B cell (primary cell): ENCODE data around the gene ZNF346. TPM values are rescaled to one million over a fixed set of nuclear protein-coding genes. Genes with fewer than 3 reads are reported as not detected.

ENCODE experiments used
- ATAC-seq: fragments of 200-7000 bp; cut with Tn5 transposase; one replicate; pipeline ENCODE4 v1.10.0; 2021; ENCODE audit warnings: low read depth, mild to moderate bottlenecking, moderate number of reproducible peaks, moderate library complexity
- CTCF ChIA-PET: fragments of 350-600 bp; sonication (Branson Sonifier 250); formaldehyde crosslinking; loops from one replicate; lab custom pipeline; 2021; ENCODE audit warnings: antibody characterized with exemption, inconsistent platforms; lab: Charles Lee
- POLR2A ChIA-PET: fragments of 350-600 bp; sonication (Branson Sonifier 250); formaldehyde crosslinking; loops from one replicate; lab custom pipeline; 2021; ENCODE audit warnings: antibody characterized with exemption; lab: Charles Lee
- DNase-seq: peaks from one replicate; pipeline ENCODE4 v3.0.0; 2013
- H2AFZ ChIP-seq: 2 replicates; pipeline ENCODE4 v1.6.1; 2012; ENCODE audit warnings: mild to moderate bottlenecking, low read depth, low read length; ENCODE audit not compliant: insufficient read depth, poor library complexity, severe bottlenecking
- H3K27ac ChIP-seq, 2 donors: 1 replicate in 1 of 2; 2 replicates in 1 of 2; pipeline ENCODE4 v1.5.1; 2012 to 2013; ENCODE audit warnings: low read length in 2 of 2, mild to moderate bottlenecking in 2 of 2, moderate library complexity in 1 of 2
- H3K27me3 ChIP-seq, 4 experiments: fragments of 200-600 bp in 1 of 4; sonication (generic) in 1 of 4; replicated peaks in 1 of 4; 1 replicate in 2 of 4; 2 replicates in 2 of 4; pipeline versions ENCODE4 v1.6.1 to v1.7.0; 2013 to 2016; ENCODE audit warnings: low read length in 3 of 4, mild to moderate bottlenecking in 2 of 4, mixed read lengths in 1 of 4, moderate library complexity in 1 of 4; ENCODE audit not compliant: insufficient read depth in 4 of 4, control insufficient read depth in 3 of 4; ENCODE audit errors: control extremely low read depth in 1 of 4
- H3K36me3 ChIP-seq, 2 experiments: replicated peaks in 1 of 2; 1 replicate in 1 of 2; 2 replicates in 1 of 2; pipeline versions ENCODE4 v1.6.1 to v1.7.1; 2013; ENCODE audit warnings: low read length in 1 of 2; ENCODE audit not compliant: insufficient read depth in 2 of 2, control insufficient read depth in 1 of 2; ENCODE audit errors: control extremely low read depth in 1 of 2, extremely low read depth in 1 of 2
- H3K4me1 ChIP-seq, 2 donors: fragments of 200-600 bp in 1 of 2; sonication (generic) in 1 of 2; 1 replicate in 1 of 2; 2 replicates in 1 of 2; pipeline versions ENCODE4 v1.5.1 to v1.6.1; 2013 to 2017; ENCODE audit warnings: low read length in 2 of 2; ENCODE audit not compliant: control insufficient read depth in 2 of 2, insufficient read depth in 2 of 2
- H3K4me2 ChIP-seq: replicated peaks from 2 replicates; pipeline ENCODE3; 2012; ENCODE audit warnings: mild to moderate bottlenecking, low read depth, low read length; ENCODE audit not compliant: poor library complexity, severe bottlenecking
- H3K4me3 ChIP-seq, 5 experiments: fragments of 200-600 bp in 1 of 5; sonication (generic) in 1 of 5; 1 replicate in 3 of 5; 2 replicates in 2 of 5; pipeline versions ENCODE4 v1.5.1 to v1.7.0; 2011 to 2016; ENCODE audit warnings: low read length in 4 of 5, mild to moderate bottlenecking in 4 of 5, low read depth in 2 of 5, control low read depth in 1 of 5, moderate library complexity in 1 of 5; ENCODE audit not compliant: insufficient read depth in 1 of 5; ENCODE audit errors: control extremely low read depth in 1 of 5, extremely low read depth in 1 of 5
- H3K79me2 ChIP-seq: fragments of 200-600 bp; sonication (generic); one replicate; pipeline ENCODE4 v1.6.0; 2016; ENCODE audit warnings: low read length; ENCODE audit not compliant: control insufficient read depth, insufficient read depth
- H3K9ac ChIP-seq: fragments of 200-600 bp; sonication (generic); 2 replicates; pipeline ENCODE4 v1.6.1; 2017; ENCODE audit warnings: mild to moderate bottlenecking, low read length, moderate library complexity
- H3K9me3 ChIP-seq, 3 donors: one replicate each; pipeline versions ENCODE4 v1.6.1 to v1.7.1; 2013; ENCODE audit warnings: low read length in 2 of 3; ENCODE audit not compliant: control insufficient read depth in 2 of 3, insufficient read depth in 1 of 3; ENCODE audit errors: control extremely low read depth in 1 of 3
- H4K20me1 ChIP-seq: 2 replicates; pipeline ENCODE4 v1.6.0; 2012; ENCODE audit warnings: mild to moderate bottlenecking, low read length; ENCODE audit not compliant: insufficient read depth, control insufficient read depth, poor library complexity, severe bottlenecking
- H3K27ac Mint-ChIP-seq: one replicate; pipeline ENCODE4 v1.8.0; 2021; ENCODE audit warnings: mixed read lengths
- H3K27me3 Mint-ChIP-seq: one replicate; pipeline ENCODE4 v1.8.0; 2021; ENCODE audit warnings: mixed read lengths
- H3K4me1 Mint-ChIP-seq: one replicate; pipeline ENCODE4 v1.8.0; 2021; ENCODE audit warnings: mixed read lengths
- H3K4me3 Mint-ChIP-seq: one replicate; pipeline ENCODE4 v1.8.0; 2021; ENCODE audit warnings: mixed read lengths
- H3K9me3 Mint-ChIP-seq: one replicate; pipeline ENCODE4 v1.8.0; 2022; ENCODE audit warnings: mixed read lengths; ENCODE audit not compliant: insufficient read depth
- EZH2 ChIP-seq: IDR thresholded peaks from 2 replicates; pipeline ENCODE4 v1.6.1; 2012; ENCODE audit warnings: borderline replicate concordance, low read depth, mild to moderate bottlenecking, moderate library complexity, low read length; ENCODE audit not compliant: insufficient read depth, poor library complexity, severe bottlenecking
- WGBS: methylation state at CpG from one replicate; pipeline ENCODE4 v1.1.5; 2013; ENCODE audit warnings: missing lambda C conversion rate; ENCODE audit not compliant: insufficient coverage; 5-methylcytosine and 5-hydroxymethylcytosine counted together
- intact Hi-C: fragments of 100-400 bp; cut with micrococcal nuclease; formaldehyde crosslinking; loops from one replicate; pipeline ENCODE4 v1.10.0; 2022
- polyA plus RNA-seq: library from polyadenylated mRNA; depleted of rRNA; stranded (reverse); fragments of >200 nt; gene quantifications from 2 replicates; pipeline ENCODE4 v1.2.3, GENCODE V29; 2012
- total RNA-seq, 2 donors: library from RNA; stranded (reverse); fragments of 120-200 nt in 1 of 2; gene quantifications; 1 replicate in 1 of 2; 2 replicates in 1 of 2; pipeline versions ENCODE4 v1.2.3 to v1.2.4, GENCODE V29; 2013 to 2022
- TF ChIP-seq, protein P1 (sequence below): fragments of 200-600 bp; IDR thresholded peaks from one replicate; pipeline ENCODE4 v1.8.0; 2022; ENCODE audit warnings: antibody characterized with exemption, mild to moderate bottlenecking

The ZNF346 gene
- total and polyA plus RNA-seq, 2 donors (not counting 1 experiment from before 2014, with no cell fraction given): 20.2 to 38.4 TPM

DNA sequence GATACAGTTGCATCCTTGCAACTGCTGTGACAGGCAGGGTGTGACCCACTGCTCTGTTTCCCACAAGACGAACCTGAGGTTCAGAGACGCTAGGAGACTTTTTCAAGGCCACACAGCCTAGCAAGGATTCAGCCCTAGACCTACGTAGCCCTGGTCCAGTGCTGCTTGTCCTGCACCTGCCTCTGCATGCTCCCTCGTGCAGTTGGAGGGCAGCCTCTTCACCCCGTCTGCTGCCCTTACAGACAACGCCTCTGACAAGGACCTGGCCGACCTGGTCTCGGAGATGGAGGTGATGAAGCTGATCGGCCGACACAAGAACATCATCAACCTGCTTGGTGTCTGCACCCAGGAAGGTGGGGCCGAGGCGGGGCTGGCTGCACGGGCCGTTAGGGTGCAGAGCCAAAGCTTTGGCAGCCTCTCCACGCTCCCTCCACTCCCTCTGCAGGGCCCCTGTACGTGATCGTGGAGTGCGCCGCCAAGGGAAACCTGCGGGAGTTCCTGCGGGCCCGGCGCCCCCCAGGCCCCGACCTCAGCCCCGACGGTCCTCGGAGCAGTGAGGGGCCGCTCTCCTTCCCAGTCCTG, 72.7 kb downstream of the ZNF346 start:
- Histone ChIP-seq H2AFZ (no peak overlapping the region), H3K79me2 (no peaks in the 10 kb centered on the region), H3K27ac (no peak overlapping the region), H3K27me3 (no peaks in the 10 kb centered on the region), H3K9ac (no peak overlapping the region), H3K4me1 (no peaks in the 10 kb centered on the region), H3K9me3 (no peaks in the 10 kb centered on the region), H3K4me2 (no peak overlapping the region), H3K4me3 (no peak overlapping the region), H3K36me3 (no peaks in the 10 kb centered on the region), H4K20me1 (no peaks in the 10 kb centered on the region)
- no peak overlapping the region for H3K4me3 Mint-ChIP-seq
- H3K27ac Mint-ChIP-seq: no peak overlapping the region
- H3K4me1 Mint-ChIP-seq: no peaks in the 10 kb centered on the region
- no peaks in the 10 kb centered on the region for H3K9me3 Mint-ChIP-seq
- POLR2A ChIA-PET: no interaction called here
- 92% methylated on average over 28 of the region's 28 CpGs for WGBS
- DNase-seq (no peak), ATAC-seq (no peak)
- CTCF ChIA-PET: interaction anchor here (1.5 kb wide), 1 partner anchor 23 kb away, joined by 6 read pairs; no protein-coding TSS in a partner anchor
- H3K27me3 Mint-ChIP-seq: no peaks in the 10 kb centered on the region
- TF ChIP-seq EZH2: no peak
- TF ChIP-seq, protein P1, sequence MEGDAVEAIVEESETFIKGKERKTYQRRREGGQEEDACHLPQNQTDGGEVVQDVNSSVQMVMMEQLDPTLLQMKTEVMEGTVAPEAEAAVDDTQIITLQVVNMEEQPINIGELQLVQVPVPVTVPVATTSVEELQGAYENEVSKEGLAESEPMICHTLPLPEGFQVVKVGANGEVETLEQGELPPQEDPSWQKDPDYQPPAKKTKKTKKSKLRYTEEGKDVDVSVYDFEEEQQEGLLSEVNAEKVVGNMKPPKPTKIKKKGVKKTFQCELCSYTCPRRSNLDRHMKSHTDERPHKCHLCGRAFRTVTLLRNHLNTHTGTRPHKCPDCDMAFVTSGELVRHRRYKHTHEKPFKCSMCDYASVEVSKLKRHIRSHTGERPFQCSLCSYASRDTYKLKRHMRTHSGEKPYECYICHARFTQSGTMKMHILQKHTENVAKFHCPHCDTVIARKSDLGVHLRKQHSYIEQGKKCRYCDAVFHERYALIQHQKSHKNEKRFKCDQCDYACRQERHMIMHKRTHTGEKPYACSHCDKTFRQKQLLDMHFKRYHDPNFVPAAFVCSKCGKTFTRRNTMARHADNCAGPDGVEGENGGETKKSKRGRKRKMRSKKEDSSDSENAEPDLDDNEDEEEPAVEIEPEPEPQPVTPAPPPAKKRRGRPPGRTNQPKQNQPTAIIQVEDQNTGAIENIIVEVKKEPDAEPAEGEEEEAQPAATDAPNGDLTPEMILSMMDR: no peak
- intact Hi-C loops: no loop called here

DNA sequence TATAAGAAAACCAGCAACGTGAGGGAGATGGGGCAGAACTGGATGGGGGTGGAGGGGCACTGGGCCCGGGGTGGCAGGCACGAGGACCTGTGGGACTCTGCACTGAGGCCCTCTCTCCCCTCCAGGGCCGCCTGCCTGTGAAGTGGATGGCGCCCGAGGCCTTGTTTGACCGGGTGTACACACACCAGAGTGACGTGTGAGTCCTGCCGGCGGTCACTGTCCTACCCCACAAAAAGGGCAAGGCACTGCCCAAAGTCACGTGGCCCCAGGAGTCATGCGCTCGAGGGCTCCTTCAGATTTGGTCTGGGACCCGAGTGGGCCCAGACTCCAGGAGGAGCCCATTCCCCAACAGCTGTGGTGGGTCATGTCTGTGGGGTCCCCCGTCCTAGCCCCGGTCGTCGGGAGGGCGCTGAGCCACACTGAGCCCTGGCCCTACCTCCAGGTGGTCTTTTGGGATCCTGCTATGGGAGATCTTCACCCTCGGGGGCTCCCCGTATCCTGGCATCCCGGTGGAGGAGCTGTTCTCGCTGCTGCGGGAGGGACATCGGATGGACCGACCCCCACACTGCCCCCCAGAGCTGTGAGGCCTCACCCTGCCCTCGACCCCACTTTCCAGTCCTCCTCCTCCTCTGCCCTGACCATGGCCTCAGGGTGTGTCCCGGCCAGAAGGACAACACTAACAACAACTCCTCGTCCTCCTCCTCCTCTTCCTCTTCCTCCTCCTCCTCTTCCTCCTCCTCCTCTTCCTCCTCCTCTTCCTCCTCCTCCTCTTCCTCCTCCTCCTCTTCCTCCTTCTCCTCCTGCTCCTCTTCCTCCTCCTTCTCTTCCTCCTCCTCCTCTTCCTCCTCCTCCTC, 73.9 kb downstream of the ZNF346 start:
- no peak overlapping the region for H3K9ac ChIP-seq
- no peak overlapping the region for H3K4me3 Mint-ChIP-seq
- no peaks in the 10 kb centered on the region for H3K9me3 ChIP-seq
- no peaks in the 10 kb centered on the region for H3K4me1 ChIP-seq
- no peaks in the 10 kb centered on the region for H3K9me3 Mint-ChIP-seq
- POLR2A ChIA-PET: no interaction called here
- H3K4me1 Mint-ChIP-seq: no peaks in the 10 kb centered on the region
- no peaks in the 10 kb centered on the region for H3K27me3 Mint-ChIP-seq
- H2AFZ ChIP-seq: no peak overlapping the region
- CTCF ChIA-PET: no interaction called here
- TF ChIP-seq EZH2: no peak
- TF ChIP-seq, protein P1: no peak
- 95% methylated on average over 26 of the region's 29 CpGs for WGBS
- H3K27ac ChIP-seq: no peak overlapping the region
- intact Hi-C loops: no loop called here
- no peaks in the 10 kb centered on the region for H3K36me3 ChIP-seq
- no peak overlapping the region for H3K27ac Mint-ChIP-seq
- no peak for ATAC-seq
- no peaks in the 10 kb centered on the region for H4K20me1 ChIP-seq
- no peak overlapping the region for H3K4me2 ChIP-seq
- no peak overlapping the region for H3K4me3 ChIP-seq
- no peaks in the 10 kb centered on the region for H3K79me2 ChIP-seq
- no peaks in the 10 kb centered on the region for H3K27me3 ChIP-seq
- DNase-seq: no peak
